ENCODE measurements around the gene ELOVL7. TPM values are rescaled to one million over a fixed set of nuclear protein-coding genes. Genes with fewer than 3 reads are reported as not detected.

The ELOVL7 gene
- polyA plus RNA-seq, 2 of the 4 experiments (the other 2 are of a cell fraction) = 8.3 to 12.3 TPM

GRCh38 chr5:60805463-60805862, 38.6 kb downstream of the ELOVL7 start:
- TF ChIP-seq MAZ (IDR thresholded peaks at IDR 0.05; ENCODE audit: borderline replicate concordance, low read depth, low read length) = no peak
- TF ChIP-seq RNF2 (IDR thresholded peaks at IDR 0.05; ENCODE audit: borderline replicate concordance, low read depth) = no peak
- no peak for TF ChIP-seq ZFP36 (IDR thresholded peaks at IDR 0.05; ENCODE audit: borderline replicate concordance, partially characterized antibody)
- no peak for TF ChIP-seq MYC (IDR thresholded peaks at IDR 0.05; ENCODE audit: borderline replicate concordance, low read length)
- no peak for TF ChIP-seq GATA3 (IDR thresholded peaks at IDR 0.05; ENCODE audit: borderline replicate concordance)
- no peak for TF ChIP-seq CEBPB (IDR thresholded peaks at IDR 0.05)
- TF ChIP-seq JUNB (IDR thresholded peaks at IDR 0.05) = no peak
- no peak for TF ChIP-seq BCL3 (IDR thresholded peaks at IDR 0.05)
- TF ChIP-seq SREBF2 (IDR thresholded peaks at IDR 0.05) = no peak
- no peak for TF ChIP-seq PBX3 (IDR thresholded peaks at IDR 0.05)
- no peak for TF ChIP-seq EP300 (IDR thresholded peaks at IDR 0.05)
- TF ChIP-seq ATOH8 (CRISPR knock-in tag; IDR thresholded peaks at IDR 0.05; ENCODE audit: low read depth) = no peak
- no peak for TF ChIP-seq HEYL (CRISPR knock-in tag; IDR thresholded peaks at IDR 0.05)
- TF ChIP-seq HES2 (IDR thresholded peaks at IDR 0.05) = no peak
- TF ChIP-seq MAX (IDR thresholded peaks at IDR 0.05) = no peak
- peaks cover 24% of the 10 kb centered on the region for H3K4me1 ChIP-seq
- ATAC-seq (0 out of 6 replicates have a peak, but pooled peaks of 1 of the 2 experiments have one; percentile 21), DNase-seq (ENCODE audit: low read depth in 1 of 2, low spot score in 1 of 2) (no peak), FAIRE-seq (no peak)
- no peak overlapping the region for H3K27ac ChIP-seq
- H3K9me3 ChIP-seq = peaks cover 4% of the 10 kb centered on the region; the same call in 1 of the 3 replicates
- CTCF ChIA-PET = no interaction called here
- H3K4me2 ChIP-seq = no peak overlapping the region
- POLR2A ChIA-PET = no interaction called here
- no peak overlapping the region for H3K4me3 ChIP-seq

- Histone ChIP-seq H3K4me3 (no peak overlapping the region), H3K4me2 (no peak overlapping the region), H3K9me3 (peaks cover 1% of the 10 kb centered on the region; the same call in 1 of the 3 replicates), H3K4me1 (peaks cover 11% of the 10 kb centered on the region; the same call in 2 of the 3 replicates), H3K27ac (no peak overlapping the region)
- ATAC-seq (no peak), FAIRE-seq (no peak), DNase-seq (ENCODE audit: low read depth in 1 of 2, low spot score in 1 of 2) (no peak)
- WGBS (ENCODE audit: missing lambda C conversion rate) = 77% methylated on average over 2 of the region's 2 CpGs
- POLR2A ChIA-PET = no interaction called here
- CTCF ChIA-PET = no interaction called here
- TF ChIP-seq EHF (CRISPR knock-in tag; IDR thresholded peaks at IDR 0.05) (no peak), RAD21 (conservative IDR thresholded peaks at IDR 0.05 in 1 of 2, IDR thresholded peaks at IDR 0.05 in 1 of 2) (no peak), HDAC2 (IDR thresholded peaks at IDR 0.05) (no peak), JUN (IDR thresholded peaks at IDR 0.05) (no peak), ZFP36 (IDR thresholded peaks at IDR 0.05; ENCODE audit: borderline replicate concordance, partially characterized antibody) (no peak), ATOH8 (CRISPR knock-in tag; IDR thresholded peaks at IDR 0.05; ENCODE audit: low read depth) (no peak), FOSB (CRISPR knock-in tag; IDR thresholded peaks at IDR 0.05) (no peak), SREBF2 (IDR thresholded peaks at IDR 0.05) (no peak), FOXS1 (CRISPR knock-in tag; IDR thresholded peaks at IDR 0.05) (no peak), MYC (IDR thresholded peaks at IDR 0.05; ENCODE audit: borderline replicate concordance, low read length) (no peak), ZNF302 (CRISPR knock-in tag; IDR thresholded peaks at IDR 0.05) (no peak), POLR2A (IDR thresholded peaks at IDR 0.05; ENCODE audit: low read length) (no peak), CEBPB (IDR thresholded peaks at IDR 0.05) (no peak), FOSL2 (IDR thresholded peaks at IDR 0.05) (no peak), FOSL2 (CRISPR knock-in tag; IDR thresholded peaks at IDR 0.05) (no peak)
Observed at GRCh38 chr5:60803712-60804111, 40.4 kb downstream of the ELOVL7 start.

All from A549 (cell line).